GM12878 (cell line): ENCODE measurements around the gene BICRA. TPM values are rescaled to one million over a fixed set of nuclear protein-coding genes. Genes with fewer than 3 reads are reported as not detected.

Source experiments
- ATAC-seq: fragments of 200-7000 bp; cut with Tn5 transposase; 3 replicates; pipeline ENCODE4 v1.9.1; 2020; ENCODE audit warnings: mild to moderate bottlenecking, moderate library complexity
- BruUV-seq: library from RNA; stranded (reverse); fragments of 400-500 nt; replicated peaks from 2 replicates; lab custom pipeline; 2021; lab: Mats Ljungman, UMichigan
- CTCF ChIA-PET: fragments of 300-600 bp; sonication (Branson Sonifier 250); formaldehyde crosslinking; extraction: SDS; loops from one replicate; lab custom pipeline; 2021; ENCODE audit warnings: inconsistent platforms; lab: Yijun Ruan, JAX
- POLR2A ChIA-PET: fragments of 350-600 bp; formaldehyde crosslinking; extraction: SDS; loops from one replicate; lab custom pipeline; 2021; ENCODE audit warnings: inconsistent platforms; lab: Charles Lee
- RAD21 ChIA-PET: fragments of 300-600 bp; sonication (Branson Sonifier 250); formaldehyde crosslinking; loops from one replicate; lab custom pipeline; 2023; ENCODE audit warnings: antibody characterized with exemption; ENCODE audit not compliant: unreplicated experiment; lab: Charles Lee
- SMC1A ChIA-PET: fragments of 300-600 bp; sonication (Branson Sonifier 250); formaldehyde crosslinking; loops from one replicate; lab custom pipeline; 2023; ENCODE audit not compliant: unreplicated experiment, uncharacterized antibody; lab: Charles Lee
- DNase-seq: peaks from one replicate; pipeline ENCODE4 v3.0.0-alpha.2; 2011; ENCODE audit warnings: low read depth, low spot score
- FAIRE-seq: peaks from 3 replicates; lab custom pipeline; 2011; peaks lifted over from hg19 to GRCh38; lab: Jason Lieb, UNC
- H2AFZ ChIP-seq: 2 replicates; pipeline ENCODE4 v1.6.0; 2011; ENCODE audit warnings: low read depth, low read length, control low read depth; ENCODE audit not compliant: control insufficient read depth
- H3K27ac ChIP-seq: 2 replicates; pipeline ENCODE4 v1.5.1; 2011; ENCODE audit warnings: control low read depth; ENCODE audit not compliant: control insufficient read depth, insufficient read depth
- H3K27me3 ChIP-seq, 2 experiments: replicated peaks in 1 of 2; 2 replicates each; pipeline versions ENCODE4 v1.6.0 to v1.6.1; 2011; ENCODE audit warnings: low read length in 1 of 2; ENCODE audit not compliant: control insufficient read depth in 2 of 2, insufficient read depth in 2 of 2
- H3K36me3 ChIP-seq, 2 experiments: 2 replicates each; pipeline ENCODE4 v1.5.1; 2011; ENCODE audit warnings: low read length in 1 of 2; ENCODE audit not compliant: control insufficient read depth in 2 of 2, insufficient read depth in 2 of 2
- H3K4me1 ChIP-seq: 2 replicates; pipeline ENCODE4 v1.6.1; 2011; ENCODE audit warnings: mild to moderate bottlenecking, low read length, moderate library complexity, mixed read lengths; ENCODE audit not compliant: control insufficient read depth, insufficient read depth
- H3K4me2 ChIP-seq: 2 replicates; pipeline ENCODE4 v1.6.0; 2011; ENCODE audit warnings: control low read depth; ENCODE audit not compliant: control insufficient read depth, insufficient read depth
- H3K4me3 ChIP-seq: fragments of 200-600 bp; sonication (generic); 2 replicates; pipeline ENCODE4 v1.5.1; 2016
- H3K79me2 ChIP-seq: 2 replicates; pipeline ENCODE4 v1.6.0; 2011; ENCODE audit warnings: low read length; ENCODE audit not compliant: control insufficient read depth, insufficient read depth
- H3K9ac ChIP-seq: 2 replicates; pipeline ENCODE4 v1.8.0; 2011; ENCODE audit warnings: low read length, control low read depth, mixed read lengths; ENCODE audit not compliant: control insufficient read depth, insufficient read depth
- H3K9me3 ChIP-seq: replicated peaks from 3 replicates; pipeline ENCODE4 v1.5.1; 2011; ENCODE audit warnings: mild to moderate bottlenecking, low read length; ENCODE audit not compliant: control insufficient read depth, insufficient read depth
- H4K20me1 ChIP-seq: 2 replicates; pipeline ENCODE4 v1.6.0; 2011; ENCODE audit not compliant: control insufficient read depth, insufficient read depth
- BHLHE40 ChIP-seq, 2 experiments: fragments of 450-650 bp in 1 of 2; IDR thresholded peaks; 2 replicates each; pipeline ENCODE4 v1.6.1; 2011 to 2017; ENCODE audit warnings: low read depth in 2 of 2, borderline replicate concordance in 1 of 2, improper control_type of control experiment in 1 of 2, low read length in 1 of 2, mild to moderate bottlenecking in 1 of 2
- IKZF1 ChIP-seq: fragments of 450-650 bp; conservative IDR thresholded peaks from 2 replicates; pipeline ENCODE4 v1.6.1; 2017; ENCODE audit warnings: antibody characterized with exemption, mild to moderate bottlenecking
- JUNB ChIP-seq: IDR thresholded peaks from 2 replicates; pipeline ENCODE4 v1.6.1; 2016; ENCODE audit warnings: antibody characterized with exemption, mild to moderate bottlenecking
- MTA2 ChIP-seq: fragments of 450-650 bp; IDR thresholded peaks from 2 replicates; pipeline ENCODE4 v1.6.1; 2016; ENCODE audit warnings: low read depth, mild to moderate bottlenecking, moderate library complexity
- NR2F1 ChIP-seq: fragments of 450-650 bp; conservative IDR thresholded peaks from 2 replicates; pipeline ENCODE4 v1.6.1; 2017; ENCODE audit warnings: mild to moderate bottlenecking
- PAX5 ChIP-seq: IDR thresholded peaks from 2 replicates; pipeline ENCODE4 v1.6.1; 2011; ENCODE audit warnings: low read depth, low read length, borderline replicate concordance
- PML ChIP-seq: IDR thresholded peaks from 2 replicates; pipeline ENCODE4 v1.6.1; 2012; ENCODE audit warnings: low read length, inconsistent platforms
- RAD51 ChIP-seq: fragments of 450-650 bp; IDR thresholded peaks from 2 replicates; pipeline ENCODE4 v1.6.1; 2016; ENCODE audit warnings: moderate library complexity, mild to moderate bottlenecking, inconsistent platforms
- SPI1 ChIP-seq: IDR thresholded peaks from 2 replicates; pipeline ENCODE4 v1.6.1; 2011; ENCODE audit warnings: low read depth, mild to moderate bottlenecking, low read length, moderate library complexity, borderline replicate concordance; ENCODE audit not compliant: insufficient read depth
- TCF12 ChIP-seq: IDR thresholded peaks from 2 replicates; pipeline ENCODE4 v1.6.1; 2011; ENCODE audit warnings: low read depth, mild to moderate bottlenecking, low read length
- ZNF217 ChIP-seq: fragments of 450-650 bp; IDR thresholded peaks from 2 replicates; pipeline ENCODE4 v1.6.1; 2017; ENCODE audit warnings: antibody characterized with exemption, mild to moderate bottlenecking
- ZNF622 ChIP-seq: fragments of 450-650 bp; IDR thresholded peaks from 2 replicates; pipeline ENCODE4 v1.6.1; 2017; ENCODE audit warnings: mild to moderate bottlenecking, inconsistent platforms
- WGBS: methylation state at CpG from one replicate; pipeline ENCODE4 v1.1.6; 2016; ENCODE audit warnings: low lambda C conversion rate; ENCODE audit not compliant: insufficient replicate concordance, insufficient coverage; ENCODE audit errors: missing lambda C conversion rate; 5-methylcytosine and 5-hydroxymethylcytosine counted together
- in situ Hi-C: fragments of 300-500 bp; cut with MboI; formaldehyde crosslinking; loops from 9 replicates; pipeline ENCODE4 v1.14.3; 2018; ENCODE audit warnings: mixed read lengths
- intact Hi-C: fragments of 100-400 bp; cut with micrococcal nuclease; formaldehyde crosslinking; loops from one replicate; pipeline ENCODE4 v1.14.2; 2022; ENCODE audit not compliant: unreplicated experiment
- polyA plus RNA-seq, 11 experiments: library from polyadenylated mRNA; depleted of rRNA in 4 of 11; unstranded in 6 of 11; stranded (reverse) in 5 of 11; fragments of >200 nt; fragmentation: Nextera tagmentation in 4 of 11; fragmentation: Illumina TruSeq in 1 of 11; extraction: Ambion mirVana in 4 of 11; extraction: Trizol in 1 of 11; gene quantifications; 1 replicate in 1 of 11; 2 replicates in 10 of 11; pipeline versions ENCODE4 v1.2.1 to v1.2.3, GENCODE V29; 2011 to 2016; ENCODE audit warnings: inconsistent platforms in 2 of 11, missing spikeins in 2 of 11, low read depth in 1 of 11
- total RNA-seq, 4 experiments: library from RNA; depleted of rRNA in 3 of 4; stranded (reverse); fragments of >200 nt in 3 of 4; fragmentation: Illumina TruSeq in 1 of 4; extraction: Trizol in 1 of 4; gene quantifications; 2 replicates each; pipeline versions ENCODE4 v1.2.1 to v1.2.3, GENCODE V29; 2013 to 2021
- TF ChIP-seq, protein P1 (sequence below): IDR thresholded peaks from 2 replicates; pipeline ENCODE4 v1.6.1; 2012; ENCODE audit warnings: low read depth, low read length, improper control_type of control experiment
- TF ChIP-seq, protein P2 (sequence below): fragments of 450-650 bp; IDR thresholded peaks from 2 replicates; pipeline ENCODE4 v1.6.1; 2017; ENCODE audit warnings: mild to moderate bottlenecking, moderate library complexity
- TF ChIP-seq, protein P3 (sequence below): fragments of 450-650 bp; IDR thresholded peaks from 2 replicates; pipeline ENCODE4 v1.6.1; 2017; ENCODE audit warnings: low read depth, mild to moderate bottlenecking, moderate library complexity

The BICRA gene
- total and polyA plus RNA-seq, 10 of the 15 experiments (the other 5 are each of a cell fraction or from before 2014, with no cell fraction given) = 0.11 to 15.3 (median 1.3) TPM

DNA sequence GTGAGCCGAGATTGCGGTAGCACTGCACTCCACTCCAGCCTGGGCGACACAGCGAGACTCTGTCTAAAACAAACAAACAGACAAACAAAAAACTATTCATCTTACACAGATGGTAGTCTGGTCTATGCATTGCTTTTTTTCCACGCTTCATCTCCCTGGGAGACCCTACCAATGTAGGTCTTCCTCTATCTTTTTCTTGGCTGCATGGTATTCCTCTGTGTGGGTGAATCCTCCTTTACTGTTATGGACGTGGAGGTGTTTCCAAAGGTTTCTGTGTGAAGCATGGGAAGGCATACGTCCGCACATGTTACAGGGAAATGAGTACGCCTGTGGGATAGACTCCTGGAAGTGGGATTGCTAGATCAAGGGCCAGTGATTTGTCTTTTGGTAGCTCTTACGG lies 5.6 kb downstream of the BICRA start (continued):
- TF ChIP-seq ZNF217 (no peak), ZNF622 (no peak)

DNA sequence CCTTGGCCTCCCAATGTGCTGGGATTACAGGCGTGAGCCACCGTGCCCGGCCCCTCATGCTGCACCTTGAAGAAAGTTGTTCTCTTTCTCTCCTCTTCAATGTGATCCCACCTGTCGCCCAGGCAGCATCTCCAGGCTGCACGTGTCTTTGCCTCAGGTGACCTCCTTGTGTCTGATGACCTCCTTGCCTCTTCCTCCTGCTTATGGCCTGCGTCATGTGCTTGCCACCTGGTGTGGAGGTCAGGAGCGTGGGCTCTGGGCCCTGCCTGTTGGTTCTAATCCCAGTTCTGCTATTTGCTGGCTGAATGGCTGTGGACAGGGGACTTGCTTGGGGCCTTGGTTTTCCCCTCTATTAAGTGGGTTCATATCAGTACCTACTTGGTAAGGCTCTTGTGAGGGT lies 6.3 kb downstream of the BICRA start:
- TF ChIP-seq JUNB = no peak
- peak; percentile 73 to 90; a peak in 3 of 4 replicates for TF ChIP-seq BHLHE40 (IDR thresholded peaks at IDR 0.05; ENCODE audit: borderline replicate concordance in 1 of 2, low read depth in 2 of 2, low read length in 1 of 2)
- 0 out of 2 replicates have a peak, but pooled peaks have one; percentile 21 for TF ChIP-seq MTA2
- TF ChIP-seq NR2F1 = peak; percentile 85
- peak; percentile 84; the same call in 1 of the 2 replicates for TF ChIP-seq SPI1
- TF ChIP-seq RAD51 = peak; percentile 82
- TF ChIP-seq PAX5 = 0 out of 2 replicates have a peak, but pooled peaks have one; percentile 31
- TF ChIP-seq, protein P1, sequence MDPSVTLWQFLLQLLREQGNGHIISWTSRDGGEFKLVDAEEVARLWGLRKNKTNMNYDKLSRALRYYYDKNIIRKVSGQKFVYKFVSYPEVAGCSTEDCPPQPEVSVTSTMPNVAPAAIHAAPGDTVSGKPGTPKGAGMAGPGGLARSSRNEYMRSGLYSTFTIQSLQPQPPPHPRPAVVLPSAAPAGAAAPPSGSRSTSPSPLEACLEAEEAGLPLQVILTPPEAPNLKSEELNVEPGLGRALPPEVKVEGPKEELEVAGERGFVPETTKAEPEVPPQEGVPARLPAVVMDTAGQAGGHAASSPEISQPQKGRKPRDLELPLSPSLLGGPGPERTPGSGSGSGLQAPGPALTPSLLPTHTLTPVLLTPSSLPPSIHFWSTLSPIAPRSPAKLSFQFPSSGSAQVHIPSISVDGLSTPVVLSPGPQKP = no peak
- TF ChIP-seq, protein P2, sequence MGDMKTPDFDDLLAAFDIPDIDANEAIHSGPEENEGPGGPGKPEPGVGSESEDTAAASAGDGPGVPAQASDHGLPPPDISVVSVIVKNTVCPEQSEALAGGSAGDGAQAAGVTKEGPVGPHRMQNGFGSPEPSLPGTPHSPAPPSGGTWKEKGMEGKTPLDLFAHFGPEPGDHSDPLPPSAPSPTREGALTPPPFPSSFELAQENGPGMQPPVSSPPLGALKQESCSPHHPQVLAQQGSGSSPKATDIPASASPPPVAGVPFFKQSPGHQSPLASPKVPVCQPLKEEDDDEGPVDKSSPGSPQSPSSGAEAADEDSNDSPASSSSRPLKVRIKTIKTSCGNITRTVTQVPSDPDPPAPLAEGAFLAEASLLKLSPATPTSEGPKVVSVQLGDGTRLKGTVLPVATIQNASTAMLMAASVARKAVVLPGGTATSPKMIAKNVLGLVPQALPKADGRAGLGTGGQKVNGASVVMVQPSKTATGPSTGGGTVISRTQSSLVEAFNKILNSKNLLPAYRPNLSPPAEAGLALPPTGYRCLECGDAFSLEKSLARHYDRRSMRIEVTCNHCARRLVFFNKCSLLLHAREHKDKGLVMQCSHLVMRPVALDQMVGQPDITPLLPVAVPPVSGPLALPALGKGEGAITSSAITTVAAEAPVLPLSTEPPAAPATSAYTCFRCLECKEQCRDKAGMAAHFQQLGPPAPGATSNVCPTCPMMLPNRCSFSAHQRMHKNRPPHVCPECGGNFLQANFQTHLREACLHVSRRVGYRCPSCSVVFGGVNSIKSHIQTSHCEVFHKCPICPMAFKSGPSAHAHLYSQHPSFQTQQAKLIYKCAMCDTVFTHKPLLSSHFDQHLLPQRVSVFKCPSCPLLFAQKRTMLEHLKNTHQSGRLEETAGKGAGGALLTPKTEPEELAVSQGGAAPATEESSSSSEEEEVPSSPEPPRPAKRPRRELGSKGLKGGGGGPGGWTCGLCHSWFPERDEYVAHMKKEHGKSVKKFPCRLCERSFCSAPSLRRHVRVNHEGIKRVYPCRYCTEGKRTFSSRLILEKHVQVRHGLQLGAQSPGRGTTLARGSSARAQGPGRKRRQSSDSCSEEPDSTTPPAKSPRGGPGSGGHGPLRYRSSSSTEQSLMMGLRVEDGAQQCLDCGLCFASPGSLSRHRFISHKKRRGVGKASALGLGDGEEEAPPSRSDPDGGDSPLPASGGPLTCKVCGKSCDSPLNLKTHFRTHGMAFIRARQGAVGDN = 0 out of 2 replicates have a peak, but pooled peaks have one; percentile 31
- TF ChIP-seq TCF12 = peak; percentile 73; the same call in 1 of the 2 replicates
- TF ChIP-seq PML = no peak
- TF ChIP-seq IKZF1 = peak; percentile 16; the same call in 1 of the 2 replicates
- TF ChIP-seq, protein P3, sequence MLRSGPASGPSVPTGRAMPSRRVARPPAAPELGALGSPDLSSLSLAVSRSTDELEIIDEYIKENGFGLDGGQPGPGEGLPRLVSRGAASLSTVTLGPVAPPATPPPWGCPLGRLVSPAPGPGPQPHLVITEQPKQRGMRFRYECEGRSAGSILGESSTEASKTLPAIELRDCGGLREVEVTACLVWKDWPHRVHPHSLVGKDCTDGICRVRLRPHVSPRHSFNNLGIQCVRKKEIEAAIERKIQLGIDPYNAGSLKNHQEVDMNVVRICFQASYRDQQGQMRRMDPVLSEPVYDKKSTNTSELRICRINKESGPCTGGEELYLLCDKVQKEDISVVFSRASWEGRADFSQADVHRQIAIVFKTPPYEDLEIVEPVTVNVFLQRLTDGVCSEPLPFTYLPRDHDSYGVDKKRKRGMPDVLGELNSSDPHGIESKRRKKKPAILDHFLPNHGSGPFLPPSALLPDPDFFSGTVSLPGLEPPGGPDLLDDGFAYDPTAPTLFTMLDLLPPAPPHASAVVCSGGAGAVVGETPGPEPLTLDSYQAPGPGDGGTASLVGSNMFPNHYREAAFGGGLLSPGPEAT = 0 out of 2 replicates have a peak, but pooled peaks have one; percentile 33
- ChIA-PET CTCF (no interaction called here), RAD21 (no interaction called here), SMC1A (no interaction called here), POLR2A (no interaction called here)
- Histone ChIP-seq H3K27me3 (no peaks in the 10 kb centered on the region), H3K36me3 (no peaks in the 10 kb centered on the region), H3K4me1 (peaks cover 20% of the 10 kb centered on the region), H4K20me1 (peaks cover 10% of the 10 kb centered on the region), H3K9ac (0 out of 2 replicates have a peak overlapping the region, but pooled peaks have one; percentile 7), H2AFZ (no peak overlapping the region), H3K79me2 (peaks cover 56% of the 10 kb centered on the region), H3K4me2 (peak overlapping the region; percentile 38), H3K27ac (peak overlapping the region; percentile 15; the same call in 1 of the 2 replicates), H3K9me3 (no peaks in the 10 kb centered on the region; the same call in 2 of the 3 replicates), H3K4me3 (no peak overlapping the region)
- BruUV-seq = no TSS peak
- in situ Hi-C loops = no loop called here
- peak; percentile 84 for ATAC-seq
- FAIRE-seq = no peak
- no peak for DNase-seq
- intact Hi-C loops = no loop called here
- 42% methylated on average over 7 of the region's 7 CpGs for WGBS
